ENCODE results near the gene IGF1R. TPM values are rescaled to one million over a fixed set of nuclear protein-coding genes. Genes with fewer than 3 reads are reported as not detected.

The IGF1R gene
- total RNA-seq, 1 experiment from 2014 or later: 125 TPM

GRCh38 chr15:98668566-98669308, 20.4 kb downstream of the IGF1R start:
- DNase-seq (ENCODE audit: low spot score) (no peak), ATAC-seq (no peak)
- Mint-ChIP-seq H3K9me3 (no peaks in the 10 kb centered on the region), H3K4me1 (peaks cover 94% of the 10 kb centered on the region), H3K4me3 (no peak overlapping the region), H3K36me3 (no peaks in the 10 kb centered on the region), H3K27ac (peak overlapping the region; percentile 98), H3K27me3 (ENCODE audit: low read depth) (no peaks in the 10 kb centered on the region)
- TF ChIP-seq ZBTB21 (CRISPR knock-in tag; IDR thresholded peaks at IDR 0.05; ENCODE audit: borderline replicate concordance): no peak
- TF ChIP-seq GTF2I (CRISPR knock-in tag; conservative IDR thresholded peaks at IDR 0.05): no peak
- TF ChIP-seq ZBTB43 (CRISPR knock-in tag; IDR thresholded peaks at IDR 0.05): no peak
- no peak for TF ChIP-seq NR1H2 (CRISPR knock-in tag; IDR thresholded peaks at IDR 0.05)
- no peak for TF ChIP-seq ZNF138 (CRISPR knock-in tag; conservative IDR thresholded peaks at IDR 0.05)
- TF ChIP-seq RORB (CRISPR knock-in tag; IDR thresholded peaks at IDR 0.05): no peak
- TF ChIP-seq IRF2 (CRISPR knock-in tag; IDR thresholded peaks at IDR 0.05; ENCODE audit: borderline replicate concordance, low read depth): no peak
- TF ChIP-seq OVOL2 (CRISPR knock-in tag; IDR thresholded peaks at IDR 0.05; ENCODE audit: borderline replicate concordance): no peak
- no peak for TF ChIP-seq SP1 (CRISPR knock-in tag; conservative IDR thresholded peaks at IDR 0.05)
- no peak for TF ChIP-seq TEAD1 (CRISPR knock-in tag; IDR thresholded peaks at IDR 0.05)
- TF ChIP-seq CTCF (IDR thresholded peaks at IDR 0.05): no peak
- TF ChIP-seq ERG (CRISPR knock-in tag; IDR thresholded peaks at IDR 0.05): no peak
- TF ChIP-seq NR2C2 (CRISPR knock-in tag; IDR thresholded peaks at IDR 0.05): no peak
- TF ChIP-seq JAZF1 (CRISPR knock-in tag; IDR thresholded peaks at IDR 0.05): no peak
- no peak for TF ChIP-seq ZMAT4 (CRISPR knock-in tag; IDR thresholded peaks at IDR 0.05)
- ChIA-PET POLR2A (no interaction called here), CTCF (interaction anchor here (1.0 to 1.7 kb wide), 4 partner anchors 9 to 150 kb away, joined by 3 to 4 read pairs (median 4); no protein-coding TSS in a partner anchor)

- DNase-seq (ENCODE audit: low spot score) (no peak), ATAC-seq (no peak)
- peaks cover 96% of the 10 kb centered on the region for H3K4me1 Mint-ChIP-seq
- CTCF ChIA-PET: interaction anchor here (1.5 kb wide), 1 partner anchor 10 kb away, joined by 4 read pairs; no protein-coding TSS in a partner anchor
- H3K9me3 Mint-ChIP-seq: no peaks in the 10 kb centered on the region
- no peaks in the 10 kb centered on the region for H3K27me3 Mint-ChIP-seq (ENCODE audit: low read depth)
- no peaks in the 10 kb centered on the region for H3K36me3 Mint-ChIP-seq
- H3K4me3 Mint-ChIP-seq: peak overlapping the region; percentile 49
- POLR2A ChIA-PET: no interaction called here
- peak overlapping the region; percentile 98 for H3K27ac Mint-ChIP-seq
- TF ChIP-seq RELA (CRISPR knock-in tag; IDR thresholded peaks at IDR 0.05; ENCODE audit: borderline replicate concordance) (no peak), SOX15 (CRISPR knock-in tag; IDR thresholded peaks at IDR 0.05) (no peak), MYBL2 (CRISPR knock-in tag; IDR thresholded peaks at IDR 0.05) (no peak), ZBTB21 (CRISPR knock-in tag; IDR thresholded peaks at IDR 0.05; ENCODE audit: borderline replicate concordance) (no peak), FOXP1 (CRISPR knock-in tag; IDR thresholded peaks at IDR 0.05; ENCODE audit: borderline replicate concordance) (no peak), ZNF396 (CRISPR knock-in tag; IDR thresholded peaks at IDR 0.05; ENCODE audit: borderline replicate concordance) (no peak), TEAD1 (CRISPR knock-in tag; IDR thresholded peaks at IDR 0.05) (no peak)
Measured at GRCh38 chr15:98669638-98670037, 21.3 kb downstream of the IGF1R start.

Data from WTC11 (cell line).